CD14-positive monocyte (primary cell): Measurements from ENCODE around the gene ADGB. TPM values are rescaled to one million over a fixed set of nuclear protein-coding genes. Genes with fewer than 3 reads are reported as not detected.
"Not testable (repeated sequence)": the region's sequence is repeated elsewhere in the genome, so short reads cannot be mapped to it uniquely, and the experiment has no call there.

Source experiments
- DNase-seq, 3 donors: peaks; one replicate each; pipeline ENCODE4 v3.0.0-alpha.2; 2011 to 2022
- H2AFZ ChIP-seq: 2 replicates; pipeline ENCODE4 v1.6.0; 2012; ENCODE audit warnings: mild to moderate bottlenecking, low read depth, low read length, inconsistent platforms; ENCODE audit not compliant: insufficient read depth, poor library complexity, severe bottlenecking
- H3K27ac ChIP-seq, 2 donors: 1 replicate in 1 of 2; 2 replicates in 1 of 2; pipeline ENCODE4 v1.5.1; 2012 to 2013; ENCODE audit warnings: low read length in 2 of 2, control low read depth in 1 of 2, inconsistent platforms in 1 of 2, low read depth in 1 of 2, mild to moderate bottlenecking in 1 of 2
- H3K27me3 ChIP-seq, 2 donors: one replicate each; pipeline versions ENCODE4 v1.6.0 to v1.6.1; 2011 to 2013; ENCODE audit warnings: low read length in 2 of 2; ENCODE audit not compliant: control insufficient read depth in 2 of 2, insufficient read depth in 2 of 2
- H3K36me3 ChIP-seq, 2 donors: replicated peaks in 1 of 2; 1 replicate in 1 of 2; 2 replicates in 1 of 2; pipeline versions ENCODE4 v1.5.1 to v1.6.1; 2012 to 2013; ENCODE audit warnings: low read length in 2 of 2, control low read depth in 1 of 2, inconsistent platforms in 1 of 2, mild to moderate bottlenecking in 1 of 2; ENCODE audit not compliant: insufficient read depth in 2 of 2, control insufficient read depth in 1 of 2
- H3K4me1 ChIP-seq, 2 donors: 1 replicate in 1 of 2; 2 replicates in 1 of 2; pipeline versions ENCODE4 v1.5.1 to v1.6.1; 2012 to 2013; ENCODE audit warnings: low read length in 2 of 2, control low read depth in 1 of 2, inconsistent platforms in 1 of 2, mild to moderate bottlenecking in 1 of 2, moderate library complexity in 1 of 2; ENCODE audit not compliant: insufficient read depth in 2 of 2, control insufficient read depth in 1 of 2
- H3K4me2 ChIP-seq: replicated peaks from 2 replicates; pipeline ENCODE3; 2012; ENCODE audit warnings: low read length, moderate library complexity, mild to moderate bottlenecking; ENCODE audit not compliant: poor library complexity, severe bottlenecking; ENCODE audit errors: extremely low read depth
- H3K4me3 ChIP-seq, 3 experiments: fragments of 200-600 bp in 1 of 3; sonication (generic) in 1 of 3; replicated peaks in 1 of 3; 1 replicate in 2 of 3; 2 replicates in 1 of 3; pipeline ENCODE4 v1.5.1; 2011 to 2013; ENCODE audit warnings: low read length in 3 of 3, mild to moderate bottlenecking in 3 of 3, control low read depth in 2 of 3, low read depth in 2 of 3, inconsistent platforms in 1 of 3, moderate library complexity in 1 of 3
- H3K79me2 ChIP-seq: 2 replicates; pipeline ENCODE4 v1.6.0; 2012; ENCODE audit warnings: mild to moderate bottlenecking, control low read depth, inconsistent platforms, low read length, moderate library complexity; ENCODE audit not compliant: insufficient read depth
- H3K9ac ChIP-seq: 2 replicates; pipeline ENCODE4 v1.6.0; 2017; ENCODE audit warnings: low read length, mild to moderate bottlenecking; ENCODE audit not compliant: insufficient read depth, poor library complexity, severe bottlenecking
- H3K9me3 ChIP-seq, 2 donors: replicated peaks in 1 of 2; 1 replicate in 1 of 2; 2 replicates in 1 of 2; pipeline versions ENCODE4 v1.5.1 to v1.6.1; 2012 to 2013; ENCODE audit warnings: low read length in 2 of 2, control low read depth in 1 of 2; ENCODE audit not compliant: control insufficient read depth in 1 of 2, insufficient read depth in 1 of 2
- H4K20me1 ChIP-seq: 2 replicates; pipeline ENCODE4 v1.6.0; 2012; ENCODE audit warnings: mild to moderate bottlenecking, low read length, control low read depth, moderate library complexity; ENCODE audit not compliant: insufficient read depth
- H3K27ac Mint-ChIP-seq, 7 donors: one replicate each; pipeline ENCODE4 v1.8.0; 2020; ENCODE audit warnings: mild to moderate bottlenecking in 7 of 7, mixed read lengths in 7 of 7, moderate library complexity in 6 of 7, inconsistent platforms in 2 of 7
- H3K27me3 Mint-ChIP-seq, 3 donors: one replicate each; pipeline ENCODE4 v1.8.0; 2021 to 2022; ENCODE audit warnings: low read depth in 3 of 3, mild to moderate bottlenecking in 3 of 3, mixed read lengths in 3 of 3, moderate library complexity in 3 of 3, inconsistent platforms in 1 of 3
- H3K36me3 Mint-ChIP-seq, 2 donors: one replicate each; pipeline ENCODE4 v1.8.0; 2020; ENCODE audit warnings: mixed read lengths in 2 of 2, inconsistent platforms in 1 of 2, mild to moderate bottlenecking in 1 of 2
- H3K4me1 Mint-ChIP-seq: one replicate; pipeline ENCODE4 v1.8.0; 2020; ENCODE audit warnings: mild to moderate bottlenecking, mixed read lengths
- H3K4me3 Mint-ChIP-seq, 2 donors: one replicate each; pipeline ENCODE4 v1.8.0; 2020; ENCODE audit warnings: mild to moderate bottlenecking in 2 of 2, mixed read lengths in 2 of 2, moderate library complexity in 1 of 2
- H3K9me3 Mint-ChIP-seq, 7 donors: one replicate each; pipeline ENCODE4 v1.8.0; 2020 to 2022; ENCODE audit warnings: mixed read lengths in 7 of 7, mild to moderate bottlenecking in 6 of 7, moderate library complexity in 6 of 7, inconsistent platforms in 2 of 7
- CTCF ChIP-seq: fragments of 200-600 bp; IDR thresholded peaks from one replicate; pipeline ENCODE4 v1.8.0; 2022; ENCODE audit warnings: antibody characterized with exemption, mild to moderate bottlenecking
- WGBS: methylation state at CpG from one replicate; pipeline ENCODE4 v1.1.5; 2013; ENCODE audit warnings: missing lambda C conversion rate; ENCODE audit not compliant: insufficient coverage; 5-methylcytosine and 5-hydroxymethylcytosine counted together
- intact Hi-C, 2 donors: fragments of 100-400 bp; cut with micrococcal nuclease; formaldehyde crosslinking; loops; one replicate each; pipeline versions ENCODE4 v1.15.0 to v1.15.1; 2023
- polyA plus RNA-seq, 3 donors: library from polyadenylated mRNA; depleted of rRNA in 1 of 3; unstranded in 2 of 3; stranded (reverse) in 1 of 3; fragments of 300-500 nt in 2 of 3; fragments of >200 nt in 1 of 3; fragmentation: Illumina TruSeq in 2 of 3; gene quantifications; 1 replicate in 2 of 3; 2 replicates in 1 of 3; pipeline ENCODE4 v1.2.3, GENCODE V29; 2012 to 2021

Gene ADGB
- polyA plus RNA-seq, 3 donors = 0.01 TPM; not detected in 2

- no peaks in the 10 kb centered on the region for H3K36me3 Mint-ChIP-seq
- H3K4me3 Mint-ChIP-seq = no peak overlapping the region
- Histone ChIP-seq H3K27ac (no peak overlapping the region), H4K20me1 (no peaks in the 10 kb centered on the region), H3K4me2 (no peak overlapping the region), H3K4me3 (no peak overlapping the region), H3K4me1 (no peaks in the 10 kb centered on the region), H2AFZ (no peak overlapping the region), H3K79me2 (no peaks in the 10 kb centered on the region), H3K36me3 (no peaks in the 10 kb centered on the region), H3K9ac (no peak overlapping the region), H3K27me3 (no peaks in the 10 kb centered on the region), H3K9me3 (no peaks in the 10 kb centered on the region)
- no CpG with 5 or more reads among the region's 1 CpG for WGBS
- no peaks in the 10 kb centered on the region for H3K4me1 Mint-ChIP-seq
- H3K27me3 Mint-ChIP-seq = peaks cover 0 to 2% (median 1%) of the 10 kb centered on the region in 3 donors
- no peak for TF ChIP-seq CTCF
- DNase-seq = no peak
- intact Hi-C loops = no loop called here
- H3K9me3 Mint-ChIP-seq = peaks cover 0 to 6% (median 2%) of the 10 kb centered on the region in 7 donors
- no peak overlapping the region for H3K27ac Mint-ChIP-seq
Measured at GRCh38 chr6:146814148-146814750, 215.5 kb downstream of the ADGB start.

- H3K27ac Mint-ChIP-seq, intact Hi-C loops, H3K36me3 Mint-ChIP-seq, H3K79me2 ChIP-seq, H2AFZ ChIP-seq, H3K4me3 ChIP-seq, H3K4me3 Mint-ChIP-seq, H3K9me3 ChIP-seq, H3K27ac ChIP-seq, H3K27me3 ChIP-seq, DNase-seq, H3K36me3 ChIP-seq, H3K4me2 ChIP-seq, H3K4me1 ChIP-seq, H3K4me1 Mint-ChIP-seq, H3K27me3 Mint-ChIP-seq, H3K9me3 Mint-ChIP-seq, H4K20me1 ChIP-seq, H3K9ac ChIP-seq: not testable (repeated sequence)
- 89% methylated on average over 8 of the region's 18 CpGs for WGBS
Measured at GRCh38 chr6:146815511-146816462, 217.0 kb downstream of the ADGB start.
